GM19025 (cell line): Measurements from ENCODE around the gene GRIK5.

Experiments
- ATAC-seq: cut with Tn5 transposase; IDR thresholded peaks from one replicate; pipeline ENCODE4 v1.9.1; 2021; ENCODE audit warnings: mild to moderate bottlenecking, low read depth, moderate library complexity; ENCODE audit not compliant: unreplicated experiment

Gene GRIK5

GRCh38 chr19:41958367-41959055, 111.5 kb downstream of the GRIK5 start:
- ATAC-seq, result no peak

GRCh38 chr19:41957838-41958366, 112.1 kb downstream of the GRIK5 start:
- ATAC-seq, result no peak

DNA sequence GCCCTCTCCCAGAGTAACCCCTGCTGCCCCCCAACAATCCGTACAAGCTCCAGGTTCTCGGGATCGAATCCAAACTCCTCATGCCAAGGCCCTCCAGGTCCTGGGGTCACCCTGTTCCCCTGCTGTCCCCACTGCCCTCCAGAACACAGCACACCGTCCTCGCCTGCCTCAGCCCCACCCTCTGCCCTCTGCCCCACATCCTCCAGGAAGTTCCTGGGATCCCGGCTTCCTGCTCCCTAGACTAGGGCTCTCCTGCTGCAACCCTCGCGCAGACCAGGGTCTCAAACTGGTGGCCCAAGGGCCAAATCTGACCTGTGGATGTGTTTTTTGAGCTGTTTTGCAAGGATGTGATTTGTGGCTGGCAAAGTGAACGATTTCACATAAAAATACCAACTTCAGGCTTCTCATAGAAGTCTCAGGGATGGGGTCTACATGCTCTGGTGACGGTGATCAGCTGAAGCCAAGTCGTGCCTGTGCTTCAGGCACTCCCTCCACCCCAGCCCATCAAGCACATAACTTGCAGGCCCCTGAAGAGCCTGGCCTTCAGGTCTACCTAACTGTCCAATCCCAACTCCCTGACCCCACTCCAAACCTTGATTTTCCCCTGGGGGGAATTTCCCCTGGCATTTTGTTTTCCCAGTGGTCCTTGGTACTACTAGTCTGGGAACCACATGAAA, 112.7 kb downstream of the GRIK5 start:
- no peak for ATAC-seq

DNA sequence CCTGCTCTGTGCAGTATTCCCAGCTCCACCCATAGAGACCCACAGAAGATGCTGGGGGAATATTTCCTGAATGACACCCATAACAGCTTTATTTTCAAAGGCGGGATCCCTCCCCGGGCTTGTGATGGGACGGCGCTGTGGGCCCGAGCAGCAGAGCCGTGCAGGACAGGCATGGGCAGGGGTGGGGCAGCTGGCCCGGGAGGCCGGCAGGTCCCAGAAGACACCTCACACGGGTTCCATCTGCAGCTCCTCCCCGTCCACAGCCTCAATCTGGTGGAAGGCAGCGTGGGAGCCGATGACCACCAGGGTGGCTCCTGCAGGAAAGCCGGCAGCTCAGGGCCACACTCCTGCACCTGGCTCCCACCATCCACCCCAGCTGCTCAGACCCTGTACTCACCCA, 113.4 kb downstream of the GRIK5 start:
- ATAC-seq, result no peak

GRCh38 chr19:41955521-41955920, 114.5 kb downstream of the GRIK5 start:
- no peak for ATAC-seq

DNA sequence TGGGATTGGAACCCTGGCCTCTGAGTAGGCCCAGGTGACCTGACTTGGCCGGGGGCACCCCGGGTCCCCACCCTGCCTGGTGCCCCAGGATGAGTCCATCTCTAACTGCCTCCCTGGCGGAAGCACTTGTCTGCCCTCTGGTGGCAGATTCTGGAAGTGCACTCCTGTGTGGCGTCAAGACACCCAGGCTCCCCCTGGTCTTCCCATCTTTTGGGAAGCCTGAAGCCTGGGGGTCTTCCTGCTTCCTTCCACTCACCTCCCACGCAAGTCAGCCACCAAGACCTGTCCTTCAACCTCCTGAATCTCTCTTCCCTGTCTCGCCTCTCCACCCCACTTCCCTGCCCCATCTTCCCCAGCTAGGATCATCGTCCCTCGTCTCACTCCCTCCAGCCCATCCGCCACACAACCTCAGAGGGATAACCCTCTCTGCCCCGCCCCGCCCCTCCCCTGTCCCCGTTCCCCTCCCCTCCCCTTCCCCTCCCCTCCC, 118.3 kb downstream of the GRIK5 start:
- no peak for ATAC-seq
